HG02870 (cell line): Measurements from ENCODE around the gene NPIPB2.
A peak's percentile ranks its signal among the peaks of the same experiment; 100 is the strongest.
"Not testable (repeated sequence)": the region's sequence is repeated elsewhere in the genome, so short reads cannot be mapped to it uniquely, and the experiment has no call there.

ENCODE experiments used
- ATAC-seq: cut with Tn5 transposase; IDR thresholded peaks from one replicate; pipeline ENCODE4 v1.9.1; 2021; ENCODE audit warnings: mild to moderate bottlenecking, moderate library complexity; ENCODE audit not compliant: unreplicated experiment

NPIPB2 gene

GRCh38 chr16:11962457-11962856, 20.6 kb upstream of the NPIPB2 start:
- ATAC-seq: not testable (repeated sequence)

GRCh38 chr16:11957591-11958395, 15.9 kb upstream of the NPIPB2 start:
- no peak for ATAC-seq

GRCh38 chr16:11956558-11956957, 14.7 kb upstream of the NPIPB2 start:
- ATAC-seq: no peak

- ATAC-seq: no peak
Measured at GRCh38 chr16:11955713-11956123, 13.9 kb upstream of the NPIPB2 start.

- ATAC-seq: not testable (repeated sequence)
Measured at GRCh38 chr16:11953576-11953975, 11.7 kb upstream of the NPIPB2 start.

GRCh38 chr16:11950388-11950787, 8.5 kb upstream of the NPIPB2 start:
- ATAC-seq: no peak

- no peak for ATAC-seq
Measured at GRCh38 chr16:11949527-11949926, 7.7 kb upstream of the NPIPB2 start.

- no peak for ATAC-seq
Measured at GRCh38 chr16:11948819-11949218, 7.0 kb upstream of the NPIPB2 start.

GRCh38 chr16:11946433-11946832, 4.6 kb upstream of the NPIPB2 start:
- no peak for ATAC-seq

- not testable (repeated sequence) for ATAC-seq
Measured at GRCh38 chr16:11927350-11927749, 14.5 kb downstream of the NPIPB2 start.

- not testable (repeated sequence) for ATAC-seq
Measured at GRCh38 chr16:11924046-11924445, 17.8 kb downstream of the NPIPB2 start.

- no peak for ATAC-seq
Measured at GRCh38 chr16:11916524-11917285, 25.1 kb downstream of the NPIPB2 start.

GRCh38 chr16:11915644-11916523, 26.0 kb downstream of the NPIPB2 start, which contains the start of gene GSPT1:
TSS of gene GSPT1 (minus strand) at chr16:11915956. CDS start at chr16:11915720, 236 bp downstream.
- peak; percentile 84 for ATAC-seq

- ATAC-seq: peak; percentile 19
Measured at GRCh38 chr16:11915114-11915643, 26.7 kb downstream of the NPIPB2 start.

- no peak for ATAC-seq
Measured at GRCh38 chr16:11914210-11915113, 27.4 kb downstream of the NPIPB2 start.

- no peak for ATAC-seq
Measured at GRCh38 chr16:11913425-11914079, 28.3 kb downstream of the NPIPB2 start.

GRCh38 chr16:11909653-11910545, 31.9 kb downstream of the NPIPB2 start:
- no peak for ATAC-seq
